HG02588 (cell line): ENCODE results near the gene FOXRED2.
A peak's percentile ranks its signal among the peaks of the same experiment; 100 is the strongest.
"Not testable (repeated sequence)": the region's sequence is repeated elsewhere in the genome, so short reads cannot be mapped to it uniquely, and the experiment has no call there.

Experiments
- ATAC-seq: cut with Tn5 transposase; IDR thresholded peaks from one replicate; pipeline ENCODE4 v1.9.1; 2021; ENCODE audit warnings: mild to moderate bottlenecking, moderate library complexity; ENCODE audit not compliant: unreplicated experiment

FOXRED2 gene

GRCh38 chr22:36506637-36507517 lies at the start of gene FOXRED2:
Gene FOXRED2, minus strand, starts transcription at chr22:36507040. Its CDS starts 618 bp downstream, at chr22:36506422.
- ATAC-seq: peak; percentile 74

GRCh38 chr22:36554098-36554497 lies 47.3 kb upstream of the FOXRED2 start:
- no peak for ATAC-seq

GRCh38 chr22:36552289-36552688 lies 45.4 kb upstream of the FOXRED2 start:
- no peak for ATAC-seq

DNA sequence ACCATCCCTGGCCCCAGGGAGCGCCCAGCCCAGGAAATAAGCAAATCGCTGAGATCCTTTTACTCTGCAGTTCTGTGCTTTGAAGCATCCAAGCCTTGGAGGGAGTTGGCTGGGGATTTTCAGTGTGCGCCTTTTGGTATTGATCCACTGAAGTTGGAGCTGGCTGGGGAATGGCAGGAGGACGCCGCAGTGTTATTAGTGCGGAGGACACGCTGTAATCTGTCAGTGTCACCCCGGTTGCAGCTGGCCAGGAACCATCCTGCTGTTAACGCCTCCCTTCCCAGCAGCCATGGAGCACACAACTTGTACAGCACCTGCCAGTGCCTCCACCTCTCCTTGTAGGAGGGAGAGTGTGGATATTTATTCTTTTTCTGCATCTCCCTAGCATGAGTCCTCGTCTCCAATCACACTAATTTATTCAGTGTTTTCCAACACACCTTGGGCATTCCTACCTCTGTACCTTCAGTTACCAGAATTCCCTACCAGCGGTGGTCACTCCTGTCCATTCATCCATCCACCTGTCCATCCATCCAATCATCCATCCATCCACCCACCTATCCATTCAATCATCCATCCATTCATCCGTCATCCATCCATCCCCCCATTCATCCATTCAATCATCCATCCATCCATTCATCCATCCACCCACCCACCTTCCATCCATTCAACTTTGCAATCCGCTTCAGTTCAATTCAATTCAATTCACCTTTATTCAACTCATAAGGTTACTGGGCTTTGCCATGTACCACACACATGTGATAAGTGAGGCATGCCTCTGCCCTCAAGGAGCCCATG lies 44.1 kb upstream of the FOXRED2 start:
- ATAC-seq: no peak

GRCh38 chr22:36549033-36549432 lies 42.2 kb upstream of the FOXRED2 start:
- ATAC-seq: no peak

DNA sequence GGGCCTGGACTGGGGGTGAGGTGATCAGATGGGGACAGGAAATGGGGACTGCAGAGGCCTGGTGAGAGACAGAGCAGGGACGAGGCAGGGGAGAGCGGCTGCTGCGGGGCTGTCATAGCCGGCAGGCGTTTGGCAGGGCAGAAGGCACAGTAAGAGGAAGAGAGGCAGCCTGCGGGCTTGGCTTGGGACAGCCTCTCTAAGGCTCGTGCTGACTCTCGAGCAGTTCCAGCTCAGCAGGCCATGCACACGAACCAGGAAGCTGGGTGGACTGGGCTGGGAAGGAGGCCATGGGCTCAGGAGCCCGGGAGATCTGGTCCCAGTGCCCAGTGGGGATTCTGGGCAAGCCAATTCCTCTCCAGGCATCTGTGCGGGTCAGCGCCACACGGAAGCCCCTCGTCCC lies 41.8 kb upstream of the FOXRED2 start:
- no peak for ATAC-seq

- ATAC-seq: no peak
Observed at GRCh38 chr22:36546932-36547331, 40.1 kb upstream of the FOXRED2 start.

- ATAC-seq: no peak
Observed at GRCh38 chr22:36546092-36546804, 39.4 kb upstream of the FOXRED2 start.

DNA sequence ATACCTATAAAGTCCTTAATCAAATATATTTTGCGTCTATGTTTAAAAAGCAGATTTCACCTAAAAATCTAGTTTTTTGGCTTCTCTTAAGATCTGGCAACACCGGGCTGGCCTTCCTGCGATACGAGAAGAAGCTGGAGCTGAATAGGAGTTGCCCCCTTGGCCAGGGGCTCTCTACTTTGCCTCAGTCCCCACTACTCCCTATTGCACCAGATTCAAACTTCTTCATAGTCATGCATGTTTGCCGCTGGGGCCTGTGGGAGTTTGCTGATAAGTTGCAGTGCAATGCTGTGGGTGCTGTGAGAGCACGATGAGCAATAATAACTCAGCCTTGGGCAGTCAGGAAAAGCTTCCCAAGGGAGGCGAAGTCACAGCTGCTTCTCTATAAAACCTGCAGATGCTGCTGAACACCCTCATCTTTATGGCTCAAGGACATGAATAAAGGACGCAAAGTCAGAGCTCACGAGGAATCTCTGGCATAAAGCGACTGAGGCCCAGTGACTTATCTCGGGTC lies 37.3 kb upstream of the FOXRED2 start:
- no peak for ATAC-seq

DNA sequence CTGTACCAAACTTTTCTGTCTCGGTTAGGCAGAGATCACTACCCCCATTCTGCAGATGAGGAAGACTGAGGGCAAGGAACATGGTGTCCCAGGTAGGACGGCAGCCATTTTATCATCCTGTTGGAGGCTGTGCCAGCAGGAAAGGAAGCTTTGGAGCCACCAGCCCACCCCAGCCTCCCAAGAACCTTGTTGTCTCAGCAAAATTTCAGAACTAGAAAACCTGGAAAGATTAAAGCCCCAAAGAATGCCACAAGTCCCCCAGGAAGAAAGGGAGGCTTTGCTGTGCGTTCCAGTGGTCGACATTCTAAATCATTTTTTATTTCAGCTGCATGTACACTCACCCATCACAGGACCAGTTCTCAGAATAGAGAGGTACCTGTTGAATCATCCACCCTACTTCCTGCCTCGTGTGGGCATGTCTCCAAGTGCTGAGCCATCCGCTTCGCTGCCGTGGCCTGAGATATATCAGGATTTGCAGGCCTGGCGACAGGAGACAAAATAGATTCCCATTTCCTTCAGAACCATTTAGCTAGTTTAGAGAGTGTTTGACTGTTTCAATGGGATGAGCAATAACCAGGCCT lies 35.1 kb upstream of the FOXRED2 start:
- ATAC-seq: no peak

GRCh38 chr22:36540867-36541642 lies 34.2 kb upstream of the FOXRED2 start:
- ATAC-seq: no peak

DNA sequence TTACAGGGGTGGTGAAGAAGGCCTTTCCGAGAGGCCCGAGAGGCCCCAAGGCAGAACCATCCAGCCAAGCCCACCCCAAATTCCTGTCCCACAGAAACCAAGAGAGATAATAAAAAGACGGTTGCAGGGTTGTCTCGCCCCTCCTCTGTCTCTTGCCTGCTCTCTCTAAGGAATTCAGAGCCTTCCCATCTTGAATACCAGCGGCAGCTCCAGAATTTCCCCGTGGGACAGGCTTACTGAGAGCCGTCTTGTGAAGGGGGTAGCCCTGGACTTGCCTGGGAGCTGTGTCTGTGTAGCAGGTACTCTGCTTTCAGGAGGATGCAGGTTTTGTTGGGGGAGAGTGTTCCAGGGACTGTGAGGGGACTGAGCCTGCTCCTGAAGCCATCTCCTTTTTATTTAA lies 31.7 kb upstream of the FOXRED2 start:
- no peak for ATAC-seq

- no peak for ATAC-seq
Observed at GRCh38 chr22:36536717-36537116, 29.9 kb upstream of the FOXRED2 start.

GRCh38 chr22:36533320-36533719 lies 26.5 kb upstream of the FOXRED2 start:
- ATAC-seq: not testable (repeated sequence)

DNA sequence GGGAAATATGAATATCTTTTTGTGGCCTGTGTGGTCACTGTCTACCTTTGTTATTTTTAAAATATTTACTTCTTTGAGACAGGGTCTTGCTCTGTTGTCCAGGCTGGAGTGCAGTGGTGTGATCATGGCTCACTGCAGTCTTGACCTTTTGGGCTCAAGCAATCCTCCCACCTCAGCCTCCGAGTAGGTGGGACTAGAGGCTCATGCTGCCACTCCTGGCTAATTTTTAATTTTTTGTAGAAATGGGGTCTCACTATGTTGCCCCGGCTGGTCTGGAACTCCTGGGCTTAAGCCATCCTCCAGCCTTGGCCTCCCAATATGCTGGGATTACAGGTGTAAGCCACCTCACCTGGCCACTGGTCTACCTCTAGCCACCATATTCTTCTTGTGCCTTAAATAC lies 25.6 kb upstream of the FOXRED2 start:
- no peak for ATAC-seq

GRCh38 chr22:36528795-36529751 lies 22.2 kb upstream of the FOXRED2 start, which contains the start of gene EIF3D:
Gene EIF3D, minus strand, starts transcription at chr22:36529166. Its CDS starts 3,045 bp downstream, at chr22:36526121.
- peak; percentile 88 for ATAC-seq

DNA sequence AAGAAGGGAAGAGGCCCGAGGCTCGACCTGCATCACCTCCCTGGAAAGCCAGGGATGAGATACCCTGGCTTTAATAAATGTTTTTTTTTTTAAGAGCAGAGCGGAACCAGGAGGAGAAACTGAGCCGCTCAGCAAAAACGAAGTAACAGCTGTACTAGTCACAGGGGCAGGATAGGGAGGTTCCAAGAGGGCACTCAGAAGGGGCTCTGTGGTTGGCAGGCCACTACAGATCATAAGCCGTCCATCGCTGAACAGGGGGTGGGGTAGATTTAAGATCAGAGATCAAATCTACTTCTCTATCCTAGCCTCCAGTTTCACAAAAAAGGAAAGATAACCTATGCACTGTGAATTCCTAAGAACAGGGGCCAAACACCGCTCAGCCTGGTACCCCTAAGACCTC lies 21.5 kb upstream of the FOXRED2 start:
- no peak for ATAC-seq

GRCh38 chr22:36522662-36523061 lies 15.8 kb upstream of the FOXRED2 start:
- ATAC-seq: no peak

- no peak for ATAC-seq
Observed at GRCh38 chr22:36520423-36520822, 13.6 kb upstream of the FOXRED2 start.
